OCI-LY7 (cell line): ENCODE data around the gene FMN2. TPM values are rescaled to one million over a fixed set of nuclear protein-coding genes. Genes with fewer than 3 reads are reported as not detected.

Source experiments
- BruUV-seq: library from RNA; stranded (reverse); fragments of 400-500 nt; replicated peaks from 2 replicates; lab custom pipeline; 2021; lab: Mats Ljungman, UMichigan
- CTCF ChIA-PET: fragments of 300-600 bp; sonication (Branson Sonifier 250); formaldehyde crosslinking; loops from one replicate; lab custom pipeline; 2022; ENCODE audit warnings: antibody characterized with exemption; ENCODE audit not compliant: unreplicated experiment; lab: Charles Lee
- POLR2A ChIA-PET: fragments of 300-600 bp; sonication (Branson Sonifier 250); formaldehyde crosslinking; loops from one replicate; lab custom pipeline; 2022; ENCODE audit warnings: antibody characterized with exemption; lab: Charles Lee
- DNase-seq: peaks from one replicate; pipeline ENCODE4 v3.0.0-alpha.2; 2015; ENCODE audit warnings: low spot score
- H2AFZ ChIP-seq: fragments of 200-600 bp; sonication (generic), shearing (Covaris generic); 2 replicates; pipeline ENCODE4 v1.6.1; 2014; ENCODE audit warnings: mild to moderate bottlenecking, antibody characterized with exemption, low read length, moderate library complexity
- H3K27ac ChIP-seq: fragments of 200-600 bp; sonication (generic); 2 replicates; pipeline ENCODE4 v1.5.1; 2014; ENCODE audit warnings: mixed run types, low read depth, mild to moderate bottlenecking, moderate library complexity, low read length, inconsistent platforms; ENCODE audit not compliant: poor library complexity, severe bottlenecking
- H3K36me3 ChIP-seq: fragments of 200-600 bp; sonication (generic); 2 replicates; pipeline ENCODE4 v1.6.1; 2014; ENCODE audit warnings: mild to moderate bottlenecking, antibody characterized with exemption, low read length, moderate library complexity, mixed read lengths; ENCODE audit not compliant: insufficient read depth
- H3K4me1 ChIP-seq: fragments of 200-600 bp; sonication (generic); 2 replicates; pipeline ENCODE4 v1.5.1; 2014; ENCODE audit warnings: mild to moderate bottlenecking, low read length; ENCODE audit not compliant: insufficient read depth, poor library complexity, severe bottlenecking
- H3K4me2 ChIP-seq: fragments of 200-600 bp; sonication (generic); 2 replicates; pipeline ENCODE4 v1.6.1; 2014; ENCODE audit warnings: mild to moderate bottlenecking, low read length
- H3K4me3 ChIP-seq: fragments of 200-600 bp; sonication (generic); 2 replicates; pipeline ENCODE4 v1.5.1; 2014; ENCODE audit warnings: mild to moderate bottlenecking, low read depth, low read length; ENCODE audit not compliant: poor library complexity, severe bottlenecking
- H3K79me2 ChIP-seq: fragments of 200-600 bp; sonication (generic); 2 replicates; pipeline ENCODE4 v1.6.1; 2016; ENCODE audit warnings: low read depth, mild to moderate bottlenecking, low read length, moderate library complexity, mixed read lengths; ENCODE audit not compliant: insufficient read depth
- H3K9me2 ChIP-seq: fragments of 200-600 bp; sonication (generic); 2 replicates; pipeline ENCODE4 v1.6.1; 2016; ENCODE audit warnings: mild to moderate bottlenecking, low read length, mixed read lengths; ENCODE audit not compliant: insufficient read depth
- H3K9me3 ChIP-seq: fragments of 200-600 bp; sonication (generic); 2 replicates; pipeline ENCODE4 v1.6.1; 2014; ENCODE audit warnings: mild to moderate bottlenecking, mixed run types, low read length, mixed read lengths
- H4K20me1 ChIP-seq: fragments of 200-600 bp; sonication (generic); 2 replicates; pipeline ENCODE4 v1.6.1; 2014; ENCODE audit warnings: mild to moderate bottlenecking, antibody characterized with exemption, low read length, moderate library complexity, mixed read lengths; ENCODE audit not compliant: insufficient read depth
- EZH2phosphoT487 ChIP-seq: fragments of 200-600 bp; sonication (generic); IDR thresholded peaks from 2 replicates; pipeline ENCODE4 v1.6.1; 2018; ENCODE audit warnings: low read depth, borderline replicate concordance, mild to moderate bottlenecking, mixed run types, antibody characterized with exemption, low read length, moderate library complexity, mixed read lengths
- intact Hi-C: fragments of 100-400 bp; cut with micrococcal nuclease; formaldehyde crosslinking; loops from one replicate; pipeline ENCODE4 v1.10.0; 2022; ENCODE audit not compliant: unreplicated experiment
- small RNA-seq: library from RNA; depleted of rRNA; stranded (forward); fragments of <200 nt; gene quantifications from one replicate; pipeline ENCODE3, GENCODE V24; 2014
- total RNA-seq, 2 experiments: library from RNA; depleted of rRNA in 1 of 2; stranded (reverse); fragments of >200 nt in 1 of 2; shearing (Covaris generic) in 1 of 2; gene quantifications; 2 replicates each; pipeline ENCODE4 v1.2.3, GENCODE V29; 2014 to 2022
- TF ChIP-seq, protein P1 (sequence below): fragments of 200-600 bp; sonication (generic); conservative IDR thresholded peaks from 2 replicates; pipeline ENCODE4 v1.5.1; 2014; ENCODE audit warnings: mild to moderate bottlenecking, antibody characterized with exemption, low read length, moderate library complexity, mixed read lengths

Gene FMN2
- total RNA-seq, 2 experiments from 2014 or later = not detected

DNA sequence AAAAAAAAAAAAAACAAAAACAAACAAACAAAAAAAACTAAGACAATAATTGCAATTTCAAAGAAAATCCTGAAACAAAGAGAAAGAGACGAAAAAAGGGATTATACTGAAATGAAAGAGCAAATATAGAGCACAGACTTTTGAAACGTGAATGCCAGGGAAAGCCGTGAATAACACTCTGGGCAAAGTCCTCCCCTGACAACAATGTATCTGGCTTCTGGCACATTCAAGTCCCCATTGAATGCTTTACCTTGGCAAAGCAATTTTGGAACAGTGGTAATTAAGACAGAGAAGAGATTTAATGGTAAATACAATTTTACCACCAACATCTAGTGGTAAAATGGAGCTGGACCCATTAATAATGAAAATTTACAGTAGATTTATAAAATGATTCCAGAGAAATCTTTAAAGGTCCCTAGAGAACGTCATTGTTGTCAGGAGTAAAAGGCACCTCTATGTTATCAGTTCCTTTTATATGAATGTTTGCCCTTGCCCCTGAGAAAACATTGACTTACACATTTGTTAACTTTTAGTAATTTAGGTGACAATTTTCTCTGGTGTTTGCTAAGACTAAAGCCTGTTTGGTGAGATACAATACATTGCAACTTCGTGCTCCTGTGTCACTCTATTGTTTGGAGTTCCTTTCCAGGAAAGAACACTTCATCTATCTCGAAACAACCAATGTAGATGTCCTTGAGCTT lies 430.6 kb downstream of the FMN2 start:
- H3K9me2 ChIP-seq = no peaks in the 10 kb centered on the region
- H2AFZ ChIP-seq = no peak overlapping the region
- H4K20me1 ChIP-seq = no peaks in the 10 kb centered on the region
- no peaks in the 10 kb centered on the region for H3K9me3 ChIP-seq
- no peaks in the 10 kb centered on the region for H3K79me2 ChIP-seq
- no peaks in the 10 kb centered on the region for H3K36me3 ChIP-seq
- H3K4me2 ChIP-seq = no peak overlapping the region
- no peaks in the 10 kb centered on the region for H3K4me1 ChIP-seq
- CTCF ChIA-PET = no interaction called here
- no peak overlapping the region for H3K27ac ChIP-seq
- TF ChIP-seq, protein P1, sequence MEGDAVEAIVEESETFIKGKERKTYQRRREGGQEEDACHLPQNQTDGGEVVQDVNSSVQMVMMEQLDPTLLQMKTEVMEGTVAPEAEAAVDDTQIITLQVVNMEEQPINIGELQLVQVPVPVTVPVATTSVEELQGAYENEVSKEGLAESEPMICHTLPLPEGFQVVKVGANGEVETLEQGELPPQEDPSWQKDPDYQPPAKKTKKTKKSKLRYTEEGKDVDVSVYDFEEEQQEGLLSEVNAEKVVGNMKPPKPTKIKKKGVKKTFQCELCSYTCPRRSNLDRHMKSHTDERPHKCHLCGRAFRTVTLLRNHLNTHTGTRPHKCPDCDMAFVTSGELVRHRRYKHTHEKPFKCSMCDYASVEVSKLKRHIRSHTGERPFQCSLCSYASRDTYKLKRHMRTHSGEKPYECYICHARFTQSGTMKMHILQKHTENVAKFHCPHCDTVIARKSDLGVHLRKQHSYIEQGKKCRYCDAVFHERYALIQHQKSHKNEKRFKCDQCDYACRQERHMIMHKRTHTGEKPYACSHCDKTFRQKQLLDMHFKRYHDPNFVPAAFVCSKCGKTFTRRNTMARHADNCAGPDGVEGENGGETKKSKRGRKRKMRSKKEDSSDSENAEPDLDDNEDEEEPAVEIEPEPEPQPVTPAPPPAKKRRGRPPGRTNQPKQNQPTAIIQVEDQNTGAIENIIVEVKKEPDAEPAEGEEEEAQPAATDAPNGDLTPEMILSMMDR = no peak
- no peak for TF ChIP-seq EZH2phosphoT487
- POLR2A ChIA-PET = interaction anchor here (0.6 to 1.5 kb wide), 4 partner anchors 22 to 1481 kb away, joined by 3 to 4 read pairs (median 3); no protein-coding TSS in a partner anchor
- DNase-seq = no peak
- no TSS peak for BruUV-seq
- H3K4me3 ChIP-seq = no peak overlapping the region
- intact Hi-C loops = no loop called here

DNA sequence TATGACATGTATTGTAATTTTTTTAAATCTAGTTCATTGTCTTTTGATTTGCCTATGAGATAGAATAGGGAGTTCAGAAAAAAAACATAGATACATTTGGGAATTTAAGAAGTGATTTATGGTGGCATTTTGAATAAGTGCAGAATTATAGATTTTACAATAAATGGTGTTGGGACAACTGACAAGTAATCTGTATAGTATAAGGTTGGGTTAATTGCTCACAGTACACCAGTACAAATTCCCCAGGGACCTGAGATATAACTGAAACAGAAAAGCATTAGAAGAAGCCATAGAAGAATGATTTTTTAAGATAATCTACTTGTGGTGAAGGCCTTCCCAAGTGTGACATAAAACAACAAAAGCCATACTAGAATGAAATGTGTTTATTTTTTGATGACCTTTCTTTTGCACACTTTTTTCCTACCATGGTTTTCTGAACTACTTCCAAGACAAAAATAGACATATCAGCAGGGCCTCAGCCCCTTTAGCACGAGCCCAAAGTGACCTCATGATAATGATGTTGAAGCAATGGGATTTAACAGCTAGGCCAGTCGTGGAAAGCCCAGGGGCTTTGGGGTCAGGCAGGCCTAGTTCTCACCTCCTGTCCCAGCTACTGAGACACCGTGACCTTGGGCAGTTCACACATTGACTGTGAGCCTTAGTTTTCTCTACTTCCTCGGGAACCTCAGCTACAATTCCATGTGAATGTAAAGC lies 432.8 kb downstream of the FMN2 start:
- H3K4me2 ChIP-seq = no peak overlapping the region
- H2AFZ ChIP-seq = no peak overlapping the region
- H4K20me1 ChIP-seq = no peaks in the 10 kb centered on the region
- no peaks in the 10 kb centered on the region for H3K79me2 ChIP-seq
- no peaks in the 10 kb centered on the region for H3K9me3 ChIP-seq
- BruUV-seq = no TSS peak
- TF ChIP-seq EZH2phosphoT487 = no peak
- TF ChIP-seq, protein P1 = no peak
- no peaks in the 10 kb centered on the region for H3K9me2 ChIP-seq
- DNase-seq = no peak
- no peaks in the 10 kb centered on the region for H3K36me3 ChIP-seq
- H3K27ac ChIP-seq = no peak overlapping the region
- no peaks in the 10 kb centered on the region for H3K4me1 ChIP-seq
- intact Hi-C loops = no loop called here
- no peak overlapping the region for H3K4me3 ChIP-seq
- ChIA-PET POLR2A (interaction anchor here (0.7 kb wide), 1 partner anchor 425 kb away, joined by 3 read pairs; no protein-coding TSS in a partner anchor), CTCF (no interaction called here)

Small RNAs within 50 kb of the gene (small RNA-seq; reads per million reads assigned to genes)
- gene RF00019 = not detected
